ENCODE measurements around the gene FOXJ3. TPM values are rescaled to one million over a fixed set of nuclear protein-coding genes. Genes with fewer than 3 reads are reported as not detected.

The FOXJ3 gene
- total and polyA plus RNA-seq, 2 of the 8 experiments (the other 6 are each of a cell fraction or from before 2014, with no cell fraction given) = 48.6 to 51.9 TPM

DNA sequence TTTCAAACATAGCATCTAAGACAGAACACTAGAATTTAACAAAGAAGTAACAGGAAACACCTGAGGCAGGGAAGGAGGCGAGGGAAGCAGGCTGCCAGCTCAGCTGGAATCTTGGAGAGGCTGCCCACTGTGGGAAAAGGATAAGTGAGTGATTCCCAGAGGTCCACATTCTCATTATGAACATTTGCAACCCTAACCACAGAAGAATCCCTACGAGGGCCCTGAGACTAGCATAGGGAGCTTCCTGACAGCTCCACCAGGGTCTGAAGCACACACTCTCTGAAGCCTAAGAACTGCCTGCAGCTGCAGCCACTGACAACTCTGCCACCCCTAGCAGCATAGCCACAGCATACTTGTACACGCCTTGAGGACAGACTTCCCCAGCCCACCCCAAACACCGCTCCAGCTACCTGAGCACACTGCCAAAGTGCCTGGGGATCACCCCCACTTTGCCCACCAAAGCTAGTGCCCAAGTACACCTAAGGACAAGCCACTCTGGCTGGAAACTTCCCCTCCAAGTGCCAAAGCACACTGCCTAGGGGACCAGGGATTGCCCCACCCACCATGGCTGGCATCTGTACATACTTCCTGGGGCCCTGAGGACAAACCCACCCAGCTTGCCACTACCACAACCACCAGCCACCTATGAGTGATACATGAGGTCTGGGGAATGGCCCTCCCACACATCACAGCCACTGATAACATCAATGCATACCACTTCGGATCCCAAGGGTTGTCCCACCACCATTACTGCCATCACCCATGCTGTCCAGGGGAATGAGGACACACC, 93.9 kb downstream of the FOXJ3 start:
- no peak overlapping the region for H2BK120ac ChIP-seq (replicated peaks; ENCODE audit: low read depth, low read length)
- no peak overlapping the region for H2BK5ac ChIP-seq (ENCODE audit: low read depth, low read length)
- H3K79me1 ChIP-seq (ENCODE audit: low read depth, low read length) = peaks cover 8% of the 10 kb centered on the region
- ChIA-PET CTCF (ENCODE audit: partially characterized antibody) (no interaction called here), POLR2A (ENCODE audit: partially characterized antibody) (interaction anchor here (1.2 to 1.4 kb wide), 2 partner anchors 11 to 15 kb away, joined by 3 to 4 read pairs; no protein-coding TSS in a partner anchor)
- WGBS, 2 experiments (ENCODE audit: extremely low coverage in 1 of 2, insufficient coverage in 1 of 2, insufficient read length in 1 of 2, insufficient replicate concordance in 2 of 2, low coverage in 1 of 2, low lambda C conversion rate in 2 of 2, missing lambda C conversion rate in 1 of 2) = 82% methylated on average over 5 of the region's 5 CpGs; no CpG with 5 or more reads in 1 of the 2 experiments
- H3K23ac ChIP-seq (ENCODE audit: insufficient read length) = no peak overlapping the region
- no peak overlapping the region for H2AFZ ChIP-seq (ENCODE audit: low read length)
- no peak for DNase-seq (ENCODE audit: low read depth in 1 of 2, low spot score in 2 of 2)
- H3K9ac ChIP-seq (replicated peaks in 1 of 4; ENCODE audit: extremely low read depth in 1 of 4, low read depth in 3 of 4, low read length in 3 of 4) = no peak overlapping the region
- no peak overlapping the region for H2BK20ac ChIP-seq (ENCODE audit: low read length)
- no peak overlapping the region for H2BK12ac ChIP-seq (ENCODE audit: low read depth, low read length)
- peak overlapping the region; percentile 57; the same call in 1 of the 2 replicates for H4K8ac ChIP-seq (ENCODE audit: extremely low read depth, insufficient read depth, low read length)
- no peak overlapping the region for H4K91ac ChIP-seq (replicated peaks; ENCODE audit: insufficient read length, low read length)
- no peak overlapping the region for H3K27ac ChIP-seq (ENCODE audit: low read depth, low read length)
- H3K79me2 ChIP-seq (ENCODE audit: control insufficient read depth in 1 of 2, insufficient read depth in 2 of 2, low read length in 2 of 2) = peaks cover 0 to 84% of the 10 kb centered on the region in 2 experiments; a peak in 3 of 4 replicates
- no peak overlapping the region for H4K5ac ChIP-seq (ENCODE audit: insufficient read length, low read depth, low read length)
- no peak overlapping the region for H2BK15ac ChIP-seq (ENCODE audit: low read length)
- no peak overlapping the region for H3K56ac ChIP-seq (replicated peaks; ENCODE audit: insufficient read length, low read depth, low read length)
- no peak overlapping the region for H3K4me2 ChIP-seq (ENCODE audit: insufficient read depth in 1 of 2, low read depth in 2 of 2, low read length in 2 of 2)
- FAIRE-seq = no peak
- H4K20me1 ChIP-seq (replicated peaks in 1 of 2; ENCODE audit: control insufficient read depth in 1 of 2, insufficient read depth in 2 of 2, low read length in 2 of 2) = peaks cover 4 to 6% of the 10 kb centered on the region in 2 experiments
- H3K4ac ChIP-seq (replicated peaks; ENCODE audit: insufficient read length, low read depth, low read length) = no peak overlapping the region
- H3K18ac ChIP-seq (ENCODE audit: extremely low read depth, low read length) = no peak overlapping the region; the same call in 1 of the 2 replicates
- H3K4me3 ChIP-seq (ENCODE audit: extremely low read depth in 1 of 4, insufficient read depth in 2 of 4, low read depth in 3 of 4, low read length in 4 of 4) = no peak overlapping the region
- no peaks in the 10 kb centered on the region for H3K27me3 ChIP-seq (replicated peaks in 1 of 4; ENCODE audit: control insufficient read depth in 3 of 4, extremely low read depth in 1 of 4, insufficient read depth in 3 of 4, low read length in 3 of 4)
- no peaks in the 10 kb centered on the region for H3K23me2 ChIP-seq (ENCODE audit: low read depth, low read length)
- H2AK5ac ChIP-seq (ENCODE audit: low read depth, low read length) = no peak overlapping the region
- peaks cover 0 to 11% (median 3%) of the 10 kb centered on the region in 4 experiments; a peak in 3 of 8 replicates for H3K36me3 ChIP-seq (ENCODE audit: control insufficient read depth in 2 of 4, insufficient read depth in 4 of 4, low read length in 3 of 4)
- H3K4me1 ChIP-seq (replicated peaks in 1 of 4; ENCODE audit: control insufficient read depth in 3 of 4, insufficient read depth in 4 of 4, low read length in 3 of 4) = no peaks in the 10 kb centered on the region; a peak in 1 of 7 replicates
- H3K9me3 ChIP-seq (ENCODE audit: insufficient read depth in 2 of 2, low read depth in 1 of 2, low read length in 1 of 2) = peaks cover 8 to 18% of the 10 kb centered on the region in 2 experiments
- no peak overlapping the region for H3K14ac ChIP-seq (ENCODE audit: insufficient read length)
- TF ChIP-seq FOSL1 (IDR thresholded peaks at IDR 0.05; ENCODE audit: insufficient read depth, low read depth, low read length) = no peak
- no peak for TF ChIP-seq NRF1 (IDR thresholded peaks at IDR 0.05; ENCODE audit: low read depth, low read length)
- no peak for TF ChIP-seq TBP (IDR thresholded peaks at IDR 0.05; ENCODE audit: low read depth, low read length)
- no peak for TF ChIP-seq SAP30 (IDR thresholded peaks at IDR 0.05; ENCODE audit: insufficient read depth, insufficient replicate concordance, low read length)
- TF ChIP-seq SUZ12 (IDR thresholded peaks at IDR 0.05; ENCODE audit: low read length) = no peak
- TF ChIP-seq, protein P1, sequence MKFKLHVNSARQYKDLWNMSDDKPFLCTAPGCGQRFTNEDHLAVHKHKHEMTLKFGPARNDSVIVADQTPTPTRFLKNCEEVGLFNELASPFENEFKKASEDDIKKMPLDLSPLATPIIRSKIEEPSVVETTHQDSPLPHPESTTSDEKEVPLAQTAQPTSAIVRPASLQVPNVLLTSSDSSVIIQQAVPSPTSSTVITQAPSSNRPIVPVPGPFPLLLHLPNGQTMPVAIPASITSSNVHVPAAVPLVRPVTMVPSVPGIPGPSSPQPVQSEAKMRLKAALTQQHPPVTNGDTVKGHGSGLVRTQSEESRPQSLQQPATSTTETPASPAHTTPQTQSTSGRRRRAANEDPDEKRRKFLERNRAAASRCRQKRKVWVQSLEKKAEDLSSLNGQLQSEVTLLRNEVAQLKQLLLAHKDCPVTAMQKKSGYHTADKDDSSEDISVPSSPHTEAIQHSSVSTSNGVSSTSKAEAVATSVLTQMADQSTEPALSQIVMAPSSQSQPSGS (IDR thresholded peaks at IDR 0.05; ENCODE audit: low read length) = no peak
- no peak for TF ChIP-seq HDAC6 (IDR thresholded peaks at IDR 0.05; ENCODE audit: low read depth, low read length)
- TF ChIP-seq MAX (IDR thresholded peaks at IDR 0.05) = no peak
- no peak for TF ChIP-seq RBBP5 (IDR thresholded peaks at IDR 0.05; ENCODE audit: borderline replicate concordance, low read depth, low read length)
- TF ChIP-seq KDM4A (IDR thresholded peaks at IDR 0.05; ENCODE audit: low read depth, low read length, severe bottlenecking) = no peak

All from H1 (cell line).